Measurements from ENCODE around the gene RIPPLY2. TPM values are rescaled to one million over a fixed set of nuclear protein-coding genes. Genes with fewer than 3 reads are reported as not detected.

RIPPLY2 gene
- total and polyA plus RNA-seq, 2 donors (not counting 3 experiments of a cell fraction or from before 2014, with no cell fraction given): 0.25 to 0.53 TPM

DNA sequence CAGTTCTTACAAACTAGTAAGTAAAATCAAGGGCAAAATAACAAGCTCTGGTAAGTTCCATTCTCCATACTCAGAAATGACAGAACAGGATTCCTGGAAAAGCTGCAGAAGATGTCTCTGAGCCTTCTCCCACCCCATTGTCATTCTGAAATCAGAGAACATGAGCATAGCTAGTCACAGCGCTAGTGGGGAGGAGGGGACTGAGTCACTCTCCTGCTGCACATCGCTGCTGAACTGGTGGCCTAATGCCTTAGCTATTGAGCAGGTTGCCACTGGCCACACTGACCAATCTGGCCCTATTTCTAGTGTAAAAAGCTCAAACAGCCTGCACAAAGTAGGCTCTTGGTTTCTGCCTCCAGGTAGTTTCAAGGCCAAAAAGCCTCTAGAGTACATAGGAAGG, 26.1 kb upstream of the RIPPLY2 start:
- Histone ChIP-seq H3K36me3 (ENCODE audit: control insufficient read depth in 2 of 2, extremely low read depth in 1 of 2, insufficient read depth in 2 of 2, low read length in 2 of 2) (no peaks in the 10 kb centered on the region), H3K4me2 (ENCODE audit: insufficient read depth, low read length) (no peak overlapping the region), H3K4me3 (replicated peaks in 1 of 3; ENCODE audit: insufficient read depth in 1 of 3, low read depth in 1 of 3, low read length in 3 of 3) (no peak overlapping the region), H3K79me2 (ENCODE audit: control insufficient read depth, insufficient read depth, low read length) (no peaks in the 10 kb centered on the region), H3K9me1 (replicated peaks; ENCODE audit: control insufficient read depth, extremely low read depth, insufficient read depth, low read length) (no peaks in the 10 kb centered on the region), H3K4me1 (ENCODE audit: control insufficient read depth, extremely low read depth, insufficient read depth, low read length) (peaks cover 13% of the 10 kb centered on the region), H3K9me3 (replicated peaks; ENCODE audit: control insufficient read depth, insufficient read depth, low read length) (no peaks in the 10 kb centered on the region), H3K9ac (replicated peaks; ENCODE audit: extremely low read depth, insufficient read depth, low read length) (no peak overlapping the region), H3K27me3 (ENCODE audit: control insufficient read depth in 2 of 2, insufficient read depth in 2 of 2, low read length in 2 of 2) (peaks cover 0 to 1% of the 10 kb centered on the region in 2 experiments), H4K20me1 (replicated peaks; ENCODE audit: control insufficient read depth, extremely low read depth, insufficient read depth, low read length) (no peaks in the 10 kb centered on the region), H2AFZ (ENCODE audit: low read depth, low read length) (no peak overlapping the region), H3K27ac (ENCODE audit: insufficient read depth, low read depth, low read length) (no peak overlapping the region)
- DNase-seq (ENCODE audit: low read depth, low spot score) (no peak), FAIRE-seq (no peak)
- dilution Hi-C loops (cut with MboI; ENCODE audit: extremely low pct_ligation_motif_present, low sequenced_read_pairs): no loop called here
- intact Hi-C loops (cut with micrococcal nuclease): no loop called here
- ChIA-PET CTCF (no interaction called here), POLR2A (interaction anchor here (0.6 kb wide), 1 partner anchor 554 kb away, joined by 3 read pairs; no protein-coding TSS in a partner anchor)
- BruUV-seq (replicated peaks): no TSS peak
- TF ChIP-seq MYC (IDR thresholded peaks at IDR 0.05; ENCODE audit: low read depth, low read length): no peak
- TF ChIP-seq, protein P1, sequence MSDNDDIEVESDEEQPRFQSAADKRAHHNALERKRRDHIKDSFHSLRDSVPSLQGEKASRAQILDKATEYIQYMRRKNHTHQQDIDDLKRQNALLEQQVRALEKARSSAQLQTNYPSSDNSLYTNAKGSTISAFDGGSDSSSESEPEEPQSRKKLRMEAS (IDR thresholded peaks at IDR 0.05; ENCODE audit: insufficient read depth, insufficient read length): no peak
- no peak for TF ChIP-seq POLR2AphosphoS5 (IDR thresholded peaks at IDR 0.05; ENCODE audit: insufficient read depth, low read depth, low read length)
- no peak for TF ChIP-seq POLR2A (IDR thresholded peaks at IDR 0.05; ENCODE audit: low read depth, low read length)
- no peak for TF ChIP-seq JUN (IDR thresholded peaks at IDR 0.05; ENCODE audit: borderline replicate concordance, insufficient read depth, insufficient read length, low read depth)
- no peak for TF ChIP-seq GATA2 (IDR thresholded peaks at IDR 0.05; ENCODE audit: insufficient read depth, insufficient read length, low read depth, low read length)
- no peak for TF ChIP-seq EZH2 (IDR thresholded peaks at IDR 0.05; ENCODE audit: borderline replicate concordance, low read depth, low read length, severe bottlenecking)

DNA sequence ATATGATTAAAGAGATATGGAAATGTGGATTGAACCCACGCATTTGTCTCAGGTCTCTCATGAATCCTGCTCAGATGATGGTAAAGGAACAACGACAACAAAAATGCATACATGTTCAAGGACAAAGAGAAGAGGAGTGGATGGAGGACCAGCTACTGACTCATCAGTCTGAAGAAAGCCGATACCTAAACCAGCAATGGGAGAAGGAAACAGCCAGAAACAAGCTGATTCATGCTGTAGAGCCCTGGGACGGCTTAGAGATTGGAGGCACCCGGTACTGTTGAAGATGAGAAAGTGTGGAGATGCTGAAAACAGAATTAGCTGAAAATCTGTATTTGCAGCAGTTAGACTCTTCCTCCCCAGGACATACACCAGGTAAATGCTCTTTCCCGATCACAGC, 14.4 kb upstream of the RIPPLY2 start:
- POLR2A ChIA-PET: no interaction called here
- H3K9me3 ChIP-seq (replicated peaks; ENCODE audit: control insufficient read depth, insufficient read depth, low read length): no peaks in the 10 kb centered on the region
- DNase-seq (ENCODE audit: low read depth, low spot score) (no peak), FAIRE-seq (no peak)
- H3K36me3 ChIP-seq (ENCODE audit: control insufficient read depth in 2 of 2, extremely low read depth in 1 of 2, insufficient read depth in 2 of 2, low read length in 2 of 2): no peaks in the 10 kb centered on the region
- CTCF ChIA-PET: interaction anchor here (1.4 to 1.5 kb wide), 2 partner anchors 9 to 14 kb away, joined by 3 read pairs; no protein-coding TSS in a partner anchor
- BruUV-seq (replicated peaks): no TSS peak
- no peaks in the 10 kb centered on the region for H3K79me2 ChIP-seq (ENCODE audit: control insufficient read depth, insufficient read depth, low read length)
- no peak overlapping the region for H3K4me3 ChIP-seq (replicated peaks in 1 of 3; ENCODE audit: insufficient read depth in 1 of 3, low read depth in 1 of 3, low read length in 3 of 3)
- no peak overlapping the region for H3K9ac ChIP-seq (replicated peaks; ENCODE audit: extremely low read depth, insufficient read depth, low read length)
- H4K20me1 ChIP-seq (replicated peaks; ENCODE audit: control insufficient read depth, extremely low read depth, insufficient read depth, low read length): no peaks in the 10 kb centered on the region
- TF ChIP-seq POLR2A (IDR thresholded peaks at IDR 0.05; ENCODE audit: low read depth, low read length): no peak
- no peak for TF ChIP-seq EZH2 (IDR thresholded peaks at IDR 0.05; ENCODE audit: borderline replicate concordance, low read depth, low read length, severe bottlenecking)
- no peak for TF ChIP-seq POLR2AphosphoS5 (IDR thresholded peaks at IDR 0.05; ENCODE audit: insufficient read depth, low read depth, low read length)
- TF ChIP-seq FOS (IDR thresholded peaks at IDR 0.05; ENCODE audit: borderline replicate concordance, insufficient read depth, low read length): no peak
- TF ChIP-seq, protein P1 (IDR thresholded peaks at IDR 0.05; ENCODE audit: insufficient read depth, insufficient read length): no peak
- TF ChIP-seq MYC (IDR thresholded peaks at IDR 0.05; ENCODE audit: low read depth, low read length): no peak
- TF ChIP-seq GATA2 (IDR thresholded peaks at IDR 0.05; ENCODE audit: insufficient read depth, insufficient read length, low read depth, low read length): no peak
- no peak for TF ChIP-seq CTCF (IDR thresholded peaks at IDR 0.05; ENCODE audit: extremely low read depth in 1 of 2, insufficient read depth in 1 of 2, low read depth in 1 of 2, low read length in 2 of 2)
- TF ChIP-seq JUN (IDR thresholded peaks at IDR 0.05; ENCODE audit: borderline replicate concordance, insufficient read depth, insufficient read length, low read depth): no peak
- H3K27ac ChIP-seq (ENCODE audit: insufficient read depth, low read depth, low read length): no peak overlapping the region
- H3K4me1 ChIP-seq (ENCODE audit: control insufficient read depth, extremely low read depth, insufficient read depth, low read length): no peaks in the 10 kb centered on the region
- dilution Hi-C loops (cut with MboI; ENCODE audit: extremely low pct_ligation_motif_present, low sequenced_read_pairs): no loop called here
- peaks cover 7 to 9% of the 10 kb centered on the region in 2 experiments for H3K27me3 ChIP-seq (ENCODE audit: control insufficient read depth in 2 of 2, insufficient read depth in 2 of 2, low read length in 2 of 2)
- no peak overlapping the region for H3K4me2 ChIP-seq (ENCODE audit: insufficient read depth, low read length)
- intact Hi-C loops (cut with micrococcal nuclease): no loop called here
- no peak overlapping the region for H2AFZ ChIP-seq (ENCODE audit: low read depth, low read length)
- no peaks in the 10 kb centered on the region for H3K9me1 ChIP-seq (replicated peaks; ENCODE audit: control insufficient read depth, extremely low read depth, insufficient read depth, low read length)
